ENCODE measurements around the gene TMOD2.

Gene TMOD2

DNA sequence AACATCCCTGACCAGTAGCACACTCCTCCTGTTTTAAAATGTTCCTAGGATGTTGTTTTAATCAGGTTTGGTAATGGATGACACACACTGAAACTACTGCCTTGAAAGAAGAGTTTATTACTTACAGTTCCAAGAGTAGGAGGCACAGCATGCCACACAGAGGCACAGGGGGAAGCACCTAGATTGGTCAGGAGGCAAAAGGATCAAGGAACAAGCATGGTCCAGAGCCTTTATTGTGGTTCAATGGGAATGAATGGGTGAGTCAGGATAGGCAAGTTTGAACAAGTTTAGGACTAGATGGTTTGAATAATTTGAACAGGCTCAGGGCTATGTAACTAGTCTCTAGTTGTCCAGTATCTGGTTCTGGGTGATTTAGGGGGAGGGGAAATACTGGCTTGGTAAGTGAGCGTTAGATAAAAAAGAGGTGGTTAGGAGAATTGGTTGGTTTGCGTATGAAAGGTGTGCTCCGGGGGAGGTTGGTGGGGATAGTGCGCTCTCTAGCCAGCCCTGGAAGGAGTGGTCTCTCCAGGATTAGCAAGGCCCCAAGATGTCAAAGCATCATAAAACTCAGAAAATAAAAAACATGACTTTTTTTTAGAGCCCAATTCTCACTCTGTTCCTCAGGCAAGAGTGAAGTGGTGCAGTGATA lies 113.1 kb downstream of the TMOD2 start:
- peak; percentile 59 for ATAC-seq
- no peak for DNase-seq (ENCODE audit: low spot score in 2 of 2)
- Mint-ChIP-seq H3K4me1 (peaks cover 49% of the 10 kb centered on the region), H3K9me3 (no peaks in the 10 kb centered on the region), H3K36me3 (peaks cover 76% of the 10 kb centered on the region), H3K4me3 (no peak overlapping the region), H3K27ac (peak overlapping the region; percentile 14)

DNA sequence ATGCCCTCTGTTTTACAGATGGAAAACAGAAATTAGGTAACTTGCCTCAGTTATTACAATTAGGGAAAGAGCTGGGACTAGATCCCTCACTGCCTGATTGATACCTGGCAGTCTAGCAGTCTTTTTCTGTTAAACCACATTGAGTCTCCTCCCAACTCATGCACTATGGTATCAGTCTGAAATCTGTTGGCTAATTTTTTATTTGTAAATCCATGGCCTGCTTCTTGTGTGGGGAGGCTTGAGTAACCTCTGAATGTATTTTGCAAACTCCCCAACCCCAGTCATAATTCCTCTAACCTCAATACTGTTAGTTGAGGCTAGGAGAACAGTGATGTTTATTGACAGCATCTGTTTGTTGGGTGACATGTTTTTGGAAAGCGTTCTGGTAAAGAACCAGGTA lies 113.9 kb downstream of the TMOD2 start:
- H3K27ac Mint-ChIP-seq = peak overlapping the region; percentile 14

More for the DNA sequence above, 113.9 kb downstream of the TMOD2 start:
- DNase-seq (ENCODE audit: low spot score in 2 of 2) (no peak), ATAC-seq (no peak)
- H3K36me3 Mint-ChIP-seq = peaks cover 84% of the 10 kb centered on the region
- no peaks in the 10 kb centered on the region for H3K9me3 Mint-ChIP-seq
- peaks cover 42% of the 10 kb centered on the region for H3K4me1 Mint-ChIP-seq
- no peak overlapping the region for H3K4me3 Mint-ChIP-seq

All from stimulated activated effector memory CD8-positive, alpha-beta T cell treated with anti-CD3 and anti-CD28 coated beads, Interleukin-12 subunit alpha, Interleukin-12 subunit beta, amount 100 ng/mL, for 72 hours (primary cell).